ENCODE results near the gene INCA1. TPM values are rescaled to one million over a fixed set of nuclear protein-coding genes. Genes with fewer than 3 reads are reported as not detected.

Gene INCA1
- polyA plus RNA-seq, 1 of the 3 experiments (the other 2 are of a cell fraction): 1.2 TPM

GRCh38 chr17:4953451-4953961, 43.8 kb downstream of the INCA1 start:
- no peaks in the 10 kb centered on the region for H3K9me2 ChIP-seq
- no peak for DNase-seq
- TF ChIP-seq FOXM1 (IDR thresholded peaks at IDR 0.05; ENCODE audit: low read depth): no peak
- TF ChIP-seq MAX (IDR thresholded peaks at IDR 0.05; ENCODE audit: low read depth): 0 out of 2 replicates have a peak, but pooled peaks have one; percentile 23
- no peak for TF ChIP-seq TEAD4 (IDR thresholded peaks at IDR 0.05; ENCODE audit: borderline replicate concordance, insufficient read depth)
- no peak for TF ChIP-seq SMC3 (IDR thresholded peaks at IDR 0.05; ENCODE audit: low read depth, low read length)
- TF ChIP-seq USF2 (IDR thresholded peaks at IDR 0.05; ENCODE audit: borderline replicate concordance, low read depth, low read length): no peak
- no peak for TF ChIP-seq FOXJ3 (CRISPR knock-in tag; IDR thresholded peaks at IDR 0.05)
- peak; percentile 30; the same call in 1 of the 2 replicates for TF ChIP-seq TCF12 (IDR thresholded peaks at IDR 0.05)
- TF ChIP-seq EZH2phosphoT487 (IDR thresholded peaks at IDR 0.05; ENCODE audit: borderline replicate concordance, low read depth): no peak
- TF ChIP-seq FOSL2 (IDR thresholded peaks at IDR 0.05; ENCODE audit: borderline replicate concordance, low read depth): 0 out of 2 replicates have a peak, but pooled peaks have one; percentile 3
- TF ChIP-seq USF1 (IDR thresholded peaks at IDR 0.05; ENCODE audit: borderline replicate concordance, low read depth): no peak
- TF ChIP-seq CTCF (IDR thresholded peaks at IDR 0.05): no peak
- no peak for TF ChIP-seq MEF2A (IDR thresholded peaks at IDR 0.05; ENCODE audit: borderline replicate concordance, low read depth)
- no peak for TF ChIP-seq GABPA (IDR thresholded peaks at IDR 0.05; ENCODE audit: low read depth)
- no peak for TF ChIP-seq ELF1 (IDR thresholded peaks at IDR 0.05)
- TF ChIP-seq SIN3A (IDR thresholded peaks at IDR 0.05; ENCODE audit: borderline replicate concordance, low read depth, low read length): 0 out of 2 replicates have a peak, but pooled peaks have one; percentile 30
- TF ChIP-seq ZBTB33 (IDR thresholded peaks at IDR 0.05; ENCODE audit: borderline replicate concordance, low read depth): no peak
- TF ChIP-seq REST (IDR thresholded peaks at IDR 0.05; ENCODE audit: low read depth, low read length): no peak
- no peak for TF ChIP-seq POLR2AphosphoS5 (IDR thresholded peaks at IDR 0.05; ENCODE audit: low read depth, low read length)
- no peak for TF ChIP-seq EP300 (IDR thresholded peaks at IDR 0.05; ENCODE audit: borderline replicate concordance in 1 of 2, low read depth in 1 of 2, low read length in 1 of 2)
- 90% methylated on average over 8 of the region's 14 CpGs for WGBS (ENCODE audit: low lambda C conversion rate)
- H4K20me1 ChIP-seq (ENCODE audit: insufficient read depth): no peaks in the 10 kb centered on the region; the same call in 1 of the 2 replicates
- peaks cover 25% of the 10 kb centered on the region for H3K79me2 ChIP-seq (ENCODE audit: insufficient read depth)
- ChIA-PET CTCF (interaction anchor here (0.9 to 1.4 kb wide), 4 partner anchors 14 to 109 kb away, joined by 3 to 7 read pairs (median 4); partner anchors contain the start of genes CAMTA2 and SPAG7), POLR2A (interaction anchor here (4.6 to 6.7 kb wide), 2 partner anchors 13 to 14 kb away, joined by 16 to 56 read pairs; partner anchors contain the start of genes RNF167, SLC25A11 and SPAG7)
- peak overlapping the region; percentile 47 for H3K4me2 ChIP-seq
- peak overlapping the region in 1 of 2 experiments; percentile 45; a peak in 3 of 4 replicates for H3K27ac ChIP-seq (ENCODE audit: low read depth in 2 of 2, low read length in 1 of 2)
- 0 out of 2 replicates have a peak overlapping the region, but pooled peaks have one; percentile 28 for H3K9ac ChIP-seq
- H2AFZ ChIP-seq (ENCODE audit: low read depth): peak overlapping the region; percentile 11; the same call in 1 of the 2 replicates
- H3K36me3 ChIP-seq (replicated peaks in 1 of 2; ENCODE audit: control insufficient read depth in 1 of 2, insufficient read depth in 2 of 2, low read length in 1 of 2): no peaks in the 10 kb centered on the region
- no peaks in the 10 kb centered on the region for H3K27me3 ChIP-seq (ENCODE audit: insufficient read depth)
- H3K9me3 ChIP-seq: no peaks in the 10 kb centered on the region
- peaks cover 34% of the 10 kb centered on the region for H3F3A ChIP-seq (replicated peaks; ENCODE audit: insufficient read depth)
- H3K4me1 ChIP-seq (ENCODE audit: control insufficient read depth in 1 of 2, insufficient read depth in 2 of 2, low read depth in 1 of 2, low read length in 1 of 2): peaks cover 20 to 30% of the 10 kb centered on the region in 2 experiments; a peak in 3 of 4 replicates
- no peak overlapping the region for H3K4me3 ChIP-seq (ENCODE audit: low read depth in 2 of 2, low read length in 1 of 2)
